ENCODE measurements around the gene BCAP31.
A peak's percentile ranks its signal among the peaks of the same experiment; 100 is the strongest.
"Not testable (repeated sequence)": the region's sequence is repeated elsewhere in the genome, so short reads cannot be mapped to it uniquely, and the experiment has no call there.

BCAP31 gene

DNA sequence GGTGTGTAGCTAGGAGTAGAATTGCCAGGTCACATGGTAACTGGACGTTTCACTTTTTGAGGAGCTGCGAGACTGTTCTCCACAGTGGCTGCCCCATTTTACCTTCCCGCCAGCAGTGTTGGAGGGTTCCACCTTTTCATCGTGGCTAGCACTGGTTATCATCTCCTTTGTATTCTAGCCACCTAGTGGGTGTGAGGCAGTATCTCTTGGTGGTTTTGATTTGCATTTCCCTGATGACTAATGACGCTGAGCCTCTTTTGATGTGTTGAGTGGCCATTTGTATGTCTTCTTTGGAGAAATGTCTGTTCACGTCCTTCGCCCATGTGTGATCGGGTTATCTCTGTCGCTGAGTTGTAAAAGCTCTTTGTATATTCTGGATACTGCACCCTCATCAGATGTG lies 11.1 kb upstream of the BCAP31 start:
- H3K4me3 ChIP-seq (ENCODE audit: low read depth, low read length) = no peak overlapping the region
- TF ChIP-seq, protein P1, sequence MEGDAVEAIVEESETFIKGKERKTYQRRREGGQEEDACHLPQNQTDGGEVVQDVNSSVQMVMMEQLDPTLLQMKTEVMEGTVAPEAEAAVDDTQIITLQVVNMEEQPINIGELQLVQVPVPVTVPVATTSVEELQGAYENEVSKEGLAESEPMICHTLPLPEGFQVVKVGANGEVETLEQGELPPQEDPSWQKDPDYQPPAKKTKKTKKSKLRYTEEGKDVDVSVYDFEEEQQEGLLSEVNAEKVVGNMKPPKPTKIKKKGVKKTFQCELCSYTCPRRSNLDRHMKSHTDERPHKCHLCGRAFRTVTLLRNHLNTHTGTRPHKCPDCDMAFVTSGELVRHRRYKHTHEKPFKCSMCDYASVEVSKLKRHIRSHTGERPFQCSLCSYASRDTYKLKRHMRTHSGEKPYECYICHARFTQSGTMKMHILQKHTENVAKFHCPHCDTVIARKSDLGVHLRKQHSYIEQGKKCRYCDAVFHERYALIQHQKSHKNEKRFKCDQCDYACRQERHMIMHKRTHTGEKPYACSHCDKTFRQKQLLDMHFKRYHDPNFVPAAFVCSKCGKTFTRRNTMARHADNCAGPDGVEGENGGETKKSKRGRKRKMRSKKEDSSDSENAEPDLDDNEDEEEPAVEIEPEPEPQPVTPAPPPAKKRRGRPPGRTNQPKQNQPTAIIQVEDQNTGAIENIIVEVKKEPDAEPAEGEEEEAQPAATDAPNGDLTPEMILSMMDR (conservative IDR thresholded peaks at IDR 0.05; ENCODE audit: low read depth, low read length) = peak; percentile 18
- DNase-seq (ENCODE audit: low read depth) = peak; percentile 8

DNA sequence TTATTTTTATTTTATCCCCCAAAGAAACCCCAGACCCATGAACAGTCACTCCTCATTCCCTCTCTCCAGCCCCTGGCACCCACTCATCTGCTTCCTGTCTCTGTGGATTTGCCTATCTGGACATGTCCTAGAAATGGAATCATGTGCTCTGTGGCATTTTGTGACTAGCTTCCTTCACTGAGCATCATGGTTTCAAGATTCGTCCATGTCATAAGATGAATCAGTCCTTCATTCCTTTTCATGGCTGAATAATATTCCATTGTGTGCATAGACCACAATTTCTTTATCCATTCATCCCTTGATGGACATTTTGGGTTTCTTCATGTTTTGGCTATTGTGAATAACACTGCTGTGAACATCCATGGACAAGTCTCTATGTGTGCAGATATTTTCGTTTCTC lies 10.7 kb upstream of the BCAP31 start:
- H3K4me3 ChIP-seq (ENCODE audit: low read depth, low read length) = no peak overlapping the region
- DNase-seq (ENCODE audit: low read depth) = no peak
- TF ChIP-seq, protein P1 (conservative IDR thresholded peaks at IDR 0.05; ENCODE audit: low read depth, low read length) = no peak

DNA sequence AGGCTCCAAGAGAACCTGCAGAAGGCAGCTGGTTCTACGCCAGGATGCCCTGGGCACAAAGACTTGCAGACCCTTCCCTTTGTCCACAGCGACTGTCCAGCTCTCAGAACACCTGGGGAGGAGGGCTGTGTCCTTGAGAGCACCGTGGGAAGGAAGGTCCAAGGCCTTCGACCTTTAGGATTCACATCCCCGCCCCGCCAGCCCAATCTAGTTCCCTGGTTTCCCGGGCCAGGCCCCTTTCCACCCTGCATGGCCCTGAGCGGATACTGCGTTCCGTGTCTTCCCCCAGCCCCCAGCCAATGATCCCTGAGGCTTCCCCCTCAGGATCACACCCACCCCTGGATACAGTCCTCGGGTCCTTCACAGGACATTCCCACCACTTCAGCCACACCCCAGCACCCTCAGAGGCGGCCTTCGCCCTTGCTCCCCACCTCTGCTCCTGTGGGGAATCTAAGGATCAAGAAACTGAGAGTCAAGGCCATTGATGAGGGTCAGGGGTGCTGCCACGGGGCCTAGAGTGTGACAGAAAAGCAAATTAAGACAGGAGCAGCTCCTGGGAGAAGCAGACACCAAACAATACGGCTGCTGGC lies 9.6 kb upstream of the BCAP31 start:
- no peak overlapping the region for H3K4me3 ChIP-seq (ENCODE audit: low read depth, low read length)
- TF ChIP-seq, protein P1 (conservative IDR thresholded peaks at IDR 0.05; ENCODE audit: low read depth, low read length) = no peak
- DNase-seq (ENCODE audit: low read depth) = no peak

DNA sequence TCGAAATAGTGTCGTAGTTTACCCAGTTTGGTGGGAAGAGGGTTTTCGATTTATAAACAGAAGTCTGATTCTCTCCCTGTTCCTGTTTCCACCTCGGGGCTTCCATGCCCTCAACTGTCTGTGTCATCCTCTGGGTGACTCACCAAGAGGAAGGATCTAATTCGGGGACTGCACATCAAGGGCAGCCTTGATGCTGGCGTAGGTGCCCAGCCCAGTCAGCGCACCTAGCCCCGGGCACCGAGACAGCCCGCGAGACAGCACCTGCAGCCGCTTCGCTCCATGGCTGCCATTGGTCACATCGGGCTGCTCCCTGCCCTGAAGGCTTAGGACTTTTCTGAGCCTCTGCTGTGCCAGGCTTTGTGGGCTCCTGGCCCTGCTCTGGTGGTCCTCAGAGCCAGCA lies 8.2 kb upstream of the BCAP31 start:
- DNase-seq (ENCODE audit: low read depth) = no peak
- TF ChIP-seq, protein P1 (conservative IDR thresholded peaks at IDR 0.05; ENCODE audit: low read depth, low read length) = no peak

GRCh38 chrX:153731845-153732215 lies 7.6 kb upstream of the BCAP31 start:
- no peak overlapping the region for H3K4me3 ChIP-seq (ENCODE audit: low read depth, low read length)
- DNase-seq (ENCODE audit: low read depth) = no peak
- TF ChIP-seq, protein P1 (conservative IDR thresholded peaks at IDR 0.05; ENCODE audit: low read depth, low read length) = no peak

More for the DNA sequence above, 8.2 kb upstream of the BCAP31 start:
- H3K4me3 ChIP-seq (ENCODE audit: low read depth, low read length) = no peak overlapping the region

GRCh38 chrX:153731117-153731844 lies 7.1 kb upstream of the BCAP31 start:
- TF ChIP-seq, protein P1 (conservative IDR thresholded peaks at IDR 0.05; ENCODE audit: low read depth, low read length) = no peak
- no peak overlapping the region for H3K4me3 ChIP-seq (ENCODE audit: low read depth, low read length)
- DNase-seq (ENCODE audit: low read depth) = peak; percentile 37

- not testable (repeated sequence) for H3K4me3 ChIP-seq (ENCODE audit: low read depth, low read length); DNase-seq (ENCODE audit: low read depth)
Observed at GRCh38 chrX:153730115-153730514, 5.9 kb upstream of the BCAP31 start.

Measured in choroid plexus epithelial cell (primary cell).